Measurements from ENCODE around the gene ZXDB. TPM values are rescaled to one million over a fixed set of nuclear protein-coding genes. Genes with fewer than 3 reads are reported as not detected.

Gene ZXDB
- total RNA-seq, 1 donor from 2014 or later: 12.9 TPM

Other genes starting within 250 kb of the ZXDB start
- under 0.01 and 0.14 TPM in 2 replicates for gene NLRP2B, start 88.2 kb downstream of the ZXDB start, total RNA-seq

Data from dermis blood vessel endothelial cell (primary cell).